HG03025 (cell line): Measurements from ENCODE around the gene LCN10.
A peak's percentile ranks its signal among the peaks of the same experiment; 100 is the strongest.

Experiments used
- ATAC-seq: cut with Tn5 transposase; IDR thresholded peaks from one replicate; pipeline ENCODE4 v1.9.1; 2021; ENCODE audit warnings: mild to moderate bottlenecking, moderate library complexity; ENCODE audit not compliant: unreplicated experiment, low FRiP score

The LCN10 gene

GRCh38 chr9:136740971-136741882, 1.5 kb downstream of the LCN10 start:
- no peak for ATAC-seq

DNA sequence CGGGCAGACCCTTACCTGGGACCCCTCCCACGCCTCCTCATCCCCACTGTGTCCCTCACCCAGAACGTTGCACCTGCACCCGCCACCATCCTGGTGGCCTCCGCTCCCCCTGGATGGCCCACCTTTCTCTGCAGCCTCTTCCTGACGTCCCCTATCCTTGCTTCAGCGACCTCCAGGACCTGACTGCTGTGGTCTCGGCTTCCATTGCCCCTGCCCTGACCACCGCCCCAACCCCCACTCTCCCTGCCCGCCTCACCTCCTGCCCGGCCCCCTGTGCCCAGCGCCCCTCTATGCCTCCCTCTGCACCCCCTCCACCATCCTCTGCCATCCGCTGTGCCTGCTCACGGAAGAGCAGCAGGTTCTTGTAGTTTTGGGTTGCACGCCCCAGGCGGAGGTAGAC, 2.2 kb downstream of the LCN10 start:
- no peak for ATAC-seq

GRCh38 chr9:136740069-136740468, 2.7 kb downstream of the LCN10 start:
- no peak for ATAC-seq

GRCh38 chr9:136739509-136739908, 3.2 kb downstream of the LCN10 start:
- no peak for ATAC-seq

DNA sequence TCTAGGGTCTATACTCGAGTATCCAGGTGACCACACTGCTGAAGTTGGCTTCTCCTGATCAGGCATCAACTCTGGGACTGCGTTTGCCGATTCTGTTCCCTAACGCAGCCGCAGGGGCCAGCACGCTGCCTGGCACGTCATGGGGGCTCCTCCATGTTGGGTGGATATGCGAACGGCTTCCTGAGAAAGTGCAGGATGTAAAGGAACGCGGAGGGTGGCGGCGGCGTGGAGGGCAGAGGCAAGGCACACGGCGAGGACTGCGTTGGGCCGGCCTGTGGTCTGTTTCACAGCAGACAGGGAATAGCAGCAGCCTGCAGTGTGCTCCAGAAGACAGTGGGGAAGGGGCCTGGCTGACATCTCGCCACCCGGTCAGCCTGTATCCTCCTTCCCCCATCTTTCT, 3.8 kb downstream of the LCN10 start:
- ATAC-seq = no peak

- ATAC-seq = no peak
Measured at GRCh38 chr9:136735812-136736480, 6.8 kb downstream of the LCN10 start.

DNA sequence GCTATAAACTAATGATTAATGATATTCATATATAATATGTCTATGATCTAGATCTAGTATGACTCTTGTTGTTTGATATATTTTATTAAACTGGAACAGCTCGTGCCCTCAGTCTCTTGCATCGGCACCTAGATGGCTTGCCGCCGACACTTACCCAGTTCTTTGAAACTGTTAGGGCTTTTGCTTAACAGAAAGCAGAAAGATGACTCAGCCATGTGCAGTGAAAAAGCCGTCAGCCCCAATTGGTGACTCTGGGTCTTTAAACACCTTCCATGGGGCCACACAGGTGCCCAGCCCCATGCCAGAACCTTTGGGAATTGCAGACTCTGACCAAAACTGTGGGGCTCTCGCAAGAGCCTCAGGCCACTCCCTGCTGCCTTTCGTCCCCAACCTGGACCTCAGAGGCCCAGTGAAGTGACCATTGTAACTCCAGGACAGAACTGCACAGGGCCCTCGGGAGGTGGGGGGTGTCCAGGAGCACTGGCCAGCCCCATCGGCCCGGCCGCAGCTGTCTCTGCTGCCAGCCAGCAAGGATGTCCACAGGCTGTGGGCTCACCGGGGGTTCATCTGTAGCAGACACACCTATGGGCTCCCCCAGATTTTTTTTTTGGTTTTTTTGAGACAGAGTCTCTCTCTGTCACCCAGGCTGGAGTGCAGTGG, 7.8 kb downstream of the LCN10 start:
- ATAC-seq = no peak

DNA sequence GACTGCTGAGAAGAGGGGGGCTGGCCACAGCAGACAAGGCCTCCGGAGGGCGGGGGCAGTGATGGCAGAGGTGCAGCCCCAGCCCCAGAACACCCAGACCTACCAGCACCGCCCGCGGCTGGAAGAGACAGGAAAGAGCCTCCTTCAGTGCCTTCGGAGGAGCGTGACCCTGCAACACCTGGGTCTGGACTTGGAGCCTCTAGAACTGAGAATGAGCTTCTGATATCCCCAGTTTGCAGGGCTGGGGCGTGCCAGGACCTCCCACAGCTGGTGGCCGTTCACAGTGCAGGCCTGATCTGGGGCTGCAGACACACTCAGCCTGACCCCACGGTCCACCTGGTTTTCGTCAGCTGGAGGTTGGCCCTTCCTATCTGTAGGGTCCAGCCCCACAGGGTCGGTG, 9.1 kb downstream of the LCN10 start:
- ATAC-seq = no peak

DNA sequence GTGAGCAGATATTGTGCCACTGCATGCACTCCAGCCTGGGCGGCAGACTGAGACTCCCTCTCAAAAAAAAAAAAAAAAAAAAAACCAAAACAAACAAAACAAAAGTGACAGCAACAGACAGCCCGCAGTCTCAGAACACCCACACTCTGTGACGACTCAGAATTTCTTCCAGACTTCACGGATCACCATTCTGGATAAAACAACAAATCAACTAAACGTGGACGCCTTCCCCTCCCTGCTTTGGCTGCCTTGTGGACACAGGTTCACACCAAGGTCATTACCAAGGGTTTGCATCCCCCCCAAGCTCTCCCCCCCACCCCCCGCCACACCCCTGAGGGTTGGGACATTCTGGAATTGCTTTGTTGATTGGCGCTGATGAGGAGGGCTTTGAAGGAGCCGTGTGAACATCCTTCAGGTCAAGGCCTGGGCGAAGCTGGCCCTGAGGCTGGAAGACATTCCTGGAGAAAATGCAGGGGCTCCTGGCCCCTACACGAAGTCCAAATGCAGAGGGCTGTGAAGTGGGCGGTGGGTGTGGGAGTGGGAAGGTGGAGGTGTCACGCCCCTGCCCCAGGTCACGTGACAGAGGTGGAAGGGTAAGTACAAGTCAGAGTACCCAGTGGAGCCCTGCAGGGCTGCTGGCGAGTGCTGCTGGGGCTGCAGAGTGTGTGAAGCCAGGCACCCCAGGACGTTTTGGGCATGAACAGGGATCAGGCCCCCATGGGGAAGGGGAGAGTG, 10.1 kb downstream of the LCN10 start:
- ATAC-seq = no peak

DNA sequence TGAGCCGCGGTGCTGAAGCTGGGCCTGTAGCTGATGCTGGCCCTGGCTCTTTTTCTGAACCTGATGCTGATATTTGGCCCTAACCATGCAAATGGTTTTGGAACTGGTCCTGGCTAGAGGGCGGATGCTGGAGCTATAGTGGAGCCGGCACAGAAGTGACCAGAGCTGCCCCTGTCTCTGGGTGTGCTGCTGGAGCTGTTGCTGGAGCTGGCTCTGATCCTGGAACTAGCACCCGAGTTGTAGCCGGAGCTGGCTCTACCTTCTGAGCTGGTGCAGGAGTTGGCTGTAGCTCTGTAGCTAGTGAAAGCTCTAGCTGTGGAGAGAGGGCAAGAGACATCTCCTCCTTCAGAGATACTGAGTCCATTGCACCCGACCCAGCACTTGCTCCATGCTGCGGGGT, 12.8 kb downstream of the LCN10 start:
- ATAC-seq = no peak

- no peak for ATAC-seq
Measured at GRCh38 chr9:136729144-136729543, 13.6 kb downstream of the LCN10 start.

DNA sequence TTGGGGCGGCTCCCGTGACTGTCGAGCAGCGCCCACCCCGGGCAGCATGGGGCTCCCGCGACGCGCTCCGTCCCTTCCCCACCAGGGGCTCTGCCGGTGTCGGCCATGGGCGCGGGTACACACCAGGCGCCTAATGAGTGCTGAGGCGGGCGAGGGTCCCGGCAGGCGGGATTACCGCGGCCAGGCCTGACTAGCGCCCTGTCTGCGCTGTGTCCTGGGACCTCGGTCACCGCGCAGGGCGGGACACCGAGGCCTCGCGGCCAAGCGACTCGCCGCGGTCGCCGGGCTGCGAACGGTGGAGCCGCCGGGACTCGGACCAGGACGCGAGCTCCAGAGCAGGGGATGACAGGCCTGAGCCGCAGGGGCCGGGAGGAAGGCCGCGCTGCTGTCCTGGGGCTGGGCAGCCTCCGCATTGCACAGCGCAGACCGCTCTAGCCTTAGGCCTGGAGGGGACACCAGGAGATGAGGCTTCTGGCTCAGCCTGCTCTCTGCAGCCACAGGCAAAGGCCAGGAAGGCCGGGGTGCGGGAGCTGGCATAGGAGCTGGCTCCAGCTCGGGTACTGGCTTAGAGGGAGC, 14.1 kb downstream of the LCN10 start:
- ATAC-seq = peak; percentile 22

- peak; percentile 45 for ATAC-seq
Measured at GRCh38 chr9:136728080-136728547, 14.6 kb downstream of the LCN10 start.

- no peak for ATAC-seq
Measured at GRCh38 chr9:136726631-136727191, 16.0 kb downstream of the LCN10 start.

DNA sequence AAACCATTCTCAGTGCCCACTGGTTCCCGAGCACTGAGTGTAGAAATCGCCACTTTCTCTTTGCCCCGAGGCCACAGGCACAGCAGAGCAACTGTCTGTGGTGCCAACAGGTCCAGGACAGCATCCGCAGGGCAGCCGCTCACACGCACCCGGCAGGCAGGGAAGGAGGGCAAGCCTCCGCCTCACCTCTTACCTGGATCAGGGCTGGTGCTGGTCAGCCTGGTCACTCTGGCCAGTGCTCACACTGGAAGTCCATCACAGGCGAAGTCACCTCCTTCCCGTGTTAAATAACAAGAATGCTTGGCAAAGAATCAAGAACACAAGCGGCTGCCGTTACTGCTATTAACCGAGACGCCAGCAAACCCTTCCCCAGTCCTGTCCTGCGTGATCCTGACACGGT, 16.6 kb downstream of the LCN10 start:
- ATAC-seq = no peak

GRCh38 chr9:136725612-136726011, 17.1 kb downstream of the LCN10 start:
- no peak for ATAC-seq

DNA sequence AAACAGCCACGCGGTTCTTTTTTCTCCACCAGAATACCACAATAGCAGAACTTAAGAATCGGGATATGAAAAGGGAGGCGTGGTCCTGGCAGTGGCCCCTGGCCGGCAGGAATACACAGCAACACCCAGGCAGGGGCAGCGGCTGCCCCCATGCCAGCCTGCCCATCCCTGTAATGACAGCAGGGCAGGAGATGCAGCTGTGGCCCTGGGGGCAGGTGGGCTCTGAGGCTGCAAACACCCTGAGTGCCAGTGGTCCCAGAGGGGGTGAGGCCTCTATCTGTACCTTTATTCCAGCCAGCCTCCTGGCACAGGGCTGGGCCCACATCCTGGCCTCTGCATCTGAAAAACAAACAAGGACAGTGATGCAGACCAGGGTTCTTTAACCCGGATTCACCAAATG, 18.0 kb downstream of the LCN10 start:
- ATAC-seq = no peak

DNA sequence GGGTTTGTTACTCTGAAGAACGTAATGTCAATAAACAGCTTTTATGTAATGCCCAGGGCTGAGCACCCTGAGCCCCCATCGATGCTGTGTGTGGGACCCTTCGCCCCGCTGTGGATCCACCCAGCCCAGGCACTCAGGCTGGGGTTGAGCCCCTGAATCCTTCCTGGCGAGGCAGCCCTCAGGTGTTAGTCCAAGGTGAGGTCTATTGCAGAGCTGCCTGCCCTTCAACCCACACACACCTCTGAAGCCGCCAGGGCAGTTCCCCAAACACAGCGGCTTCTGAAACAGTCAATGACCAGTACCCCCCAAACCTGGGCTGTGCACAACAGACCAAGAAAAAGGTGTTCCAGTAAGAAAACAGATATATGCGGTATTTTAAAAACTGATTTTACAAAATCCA, 18.8 kb downstream of the LCN10 start:
- no peak for ATAC-seq

DNA sequence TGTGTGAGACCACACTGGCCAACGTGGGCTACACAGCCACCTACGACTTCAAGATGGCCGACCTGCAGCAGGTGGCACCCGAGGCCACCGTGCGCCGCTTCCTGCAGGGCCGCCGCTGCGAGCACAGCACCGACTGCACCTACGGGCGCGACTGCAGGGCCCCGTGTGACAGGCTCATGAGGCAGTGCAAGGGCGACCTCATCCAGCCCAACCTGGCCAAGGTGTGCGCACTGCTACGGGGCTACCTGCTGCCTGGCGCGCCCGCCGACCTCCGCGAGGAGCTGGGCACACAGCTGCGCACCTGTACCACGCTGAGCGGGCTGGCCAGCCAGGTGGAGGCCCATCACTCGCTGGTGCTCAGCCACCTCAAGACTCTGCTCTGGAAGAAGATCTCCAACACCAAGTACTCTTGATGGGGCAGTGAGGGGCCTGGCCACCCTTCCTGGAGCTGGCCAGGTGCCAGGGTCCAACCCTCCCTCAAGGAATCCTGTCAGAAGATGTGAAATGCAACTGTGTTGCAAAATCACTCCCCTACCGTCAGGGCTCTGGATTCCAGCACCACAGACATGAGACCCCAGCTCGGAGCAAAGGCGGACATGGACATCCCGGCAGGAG, 19.3 kb downstream of the LCN10 start:
- no peak for ATAC-seq

DNA sequence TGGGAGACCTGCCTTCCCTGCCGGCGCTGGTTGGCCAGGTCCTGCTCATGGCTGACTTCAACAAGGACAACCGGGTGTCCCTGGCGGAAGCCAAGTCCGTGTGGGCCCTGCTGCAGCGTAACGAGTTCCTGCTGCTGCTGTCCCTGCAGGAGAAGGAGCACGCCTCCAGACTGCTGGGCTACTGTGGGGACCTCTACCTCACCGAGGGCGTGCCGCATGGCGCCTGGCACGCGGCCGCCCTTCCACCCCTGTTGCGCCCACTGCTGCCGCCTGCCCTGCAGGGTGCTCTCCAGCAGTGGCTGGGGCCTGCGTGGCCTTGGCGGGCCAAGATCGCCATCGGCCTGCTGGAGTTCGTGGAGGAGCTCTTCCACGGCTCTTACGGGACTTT, 19.8 kb downstream of the LCN10 start:
- no peak for ATAC-seq
